ENCODE results near the gene FBXO34.

Gene FBXO34

GRCh38 chr14:55333711-55334485, 62.7 kb downstream of the FBXO34 start:
- TF ChIP-seq USF1 (IDR thresholded peaks at IDR 0.05) (no peak), YY1 (IDR thresholded peaks at IDR 0.05; ENCODE audit: low read depth) (no peak), EP300 (IDR thresholded peaks at IDR 0.05; ENCODE audit: borderline replicate concordance) (no peak), RAD21 (IDR thresholded peaks at IDR 0.05; ENCODE audit: low read depth) (no peak), CEBPB (IDR thresholded peaks at IDR 0.05) (no peak), FOXM1 (IDR thresholded peaks at IDR 0.05; ENCODE audit: borderline replicate concordance, low read depth) (no peak)

- TF ChIP-seq TAF1 (IDR thresholded peaks at IDR 0.05; ENCODE audit: low read depth) (no peak), YY1 (IDR thresholded peaks at IDR 0.05; ENCODE audit: low read depth) (no peak), CEBPB (IDR thresholded peaks at IDR 0.05) (no peak), EGR1 (IDR thresholded peaks at IDR 0.05) (no peak), RAD21 (IDR thresholded peaks at IDR 0.05; ENCODE audit: low read depth) (no peak), REST (IDR thresholded peaks at IDR 0.05; ENCODE audit: low read depth) (no peak), TEAD4 (IDR thresholded peaks at IDR 0.05) (no peak), TCF12 (IDR thresholded peaks at IDR 0.05; ENCODE audit: low read depth) (no peak)
These were observed 64.9 kb downstream of the FBXO34 start for GRCh38 chr14:55336162-55336561.

- TF ChIP-seq REST (IDR thresholded peaks at IDR 0.05; ENCODE audit: low read depth) (no peak), ZBTB7A (IDR thresholded peaks at IDR 0.05; ENCODE audit: low read depth) (no peak), TAF1 (IDR thresholded peaks at IDR 0.05; ENCODE audit: low read depth) (no peak), EGR1 (IDR thresholded peaks at IDR 0.05) (no peak), CEBPB (IDR thresholded peaks at IDR 0.05) (no peak), MAX (IDR thresholded peaks at IDR 0.05) (no peak), EP300 (IDR thresholded peaks at IDR 0.05; ENCODE audit: borderline replicate concordance) (no peak), USF1 (IDR thresholded peaks at IDR 0.05) (no peak), FOXM1 (IDR thresholded peaks at IDR 0.05; ENCODE audit: borderline replicate concordance, low read depth) (no peak), TCF12 (IDR thresholded peaks at IDR 0.05; ENCODE audit: low read depth) (no peak), YY1 (IDR thresholded peaks at IDR 0.05; ENCODE audit: low read depth) (no peak), RAD21 (IDR thresholded peaks at IDR 0.05; ENCODE audit: low read depth) (no peak), CREB1 (IDR thresholded peaks at IDR 0.05; ENCODE audit: low read depth) (no peak), TEAD4 (IDR thresholded peaks at IDR 0.05) (no peak), NFIC (IDR thresholded peaks at IDR 0.05) (no peak)
These were observed 65.5 kb downstream of the FBXO34 start for GRCh38 chr14:55336691-55337090.

- TF ChIP-seq YY1 (IDR thresholded peaks at IDR 0.05; ENCODE audit: low read depth) (no peak), CEBPB (IDR thresholded peaks at IDR 0.05) (no peak), TEAD4 (IDR thresholded peaks at IDR 0.05) (no peak), TAF1 (IDR thresholded peaks at IDR 0.05; ENCODE audit: low read depth) (no peak), NFIC (IDR thresholded peaks at IDR 0.05) (no peak), EP300 (IDR thresholded peaks at IDR 0.05; ENCODE audit: borderline replicate concordance) (no peak), TCF12 (IDR thresholded peaks at IDR 0.05; ENCODE audit: low read depth) (no peak), ZBTB7A (IDR thresholded peaks at IDR 0.05; ENCODE audit: low read depth) (no peak), EGR1 (IDR thresholded peaks at IDR 0.05) (no peak), REST (IDR thresholded peaks at IDR 0.05; ENCODE audit: low read depth) (no peak), MAX (IDR thresholded peaks at IDR 0.05) (no peak), CREB1 (IDR thresholded peaks at IDR 0.05; ENCODE audit: low read depth) (no peak), RAD21 (IDR thresholded peaks at IDR 0.05; ENCODE audit: low read depth) (no peak)
These were observed 68.5 kb downstream of the FBXO34 start for GRCh38 chr14:55339770-55340169.

Measured in Ishikawa (cell line).